DMS79 treated with DMSO at 0.1 percent for 48 hours (cell line): ENCODE data around the gene NUP133.
"Not testable (repeated sequence)": the region's sequence is repeated elsewhere in the genome, so short reads cannot be mapped to it uniquely, and the experiment has no call there.

Experiments used
- DNase-seq: peaks from one replicate; lab custom pipeline; 2025; lab: John Stamatoyannopoulos, UW

The NUP133 gene

GRCh38 chr1:229418586-229418985 lies 89.6 kb downstream of the NUP133 start:
- DNase-seq = not testable (repeated sequence)

DNA sequence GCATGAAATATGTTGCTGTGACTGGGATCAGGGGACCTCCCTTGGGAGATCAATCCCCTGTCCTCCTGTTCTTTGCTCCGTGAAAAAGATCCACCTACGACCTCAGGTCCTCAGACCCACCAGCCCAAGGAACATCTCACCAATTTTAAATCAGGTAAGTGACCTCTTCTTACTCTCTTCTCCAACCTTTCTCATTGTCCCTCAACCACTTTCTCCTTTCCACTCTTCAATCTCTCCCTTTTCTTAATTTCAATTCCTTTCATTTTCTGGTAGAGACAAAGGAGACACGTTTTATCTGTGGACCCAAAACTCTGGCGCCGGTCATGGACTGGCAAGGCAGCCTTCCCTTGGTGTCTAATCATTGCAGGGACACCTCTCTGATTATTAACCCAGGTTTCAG lies 95.3 kb downstream of the NUP133 start:
- DNase-seq = not testable (repeated sequence)

DNA sequence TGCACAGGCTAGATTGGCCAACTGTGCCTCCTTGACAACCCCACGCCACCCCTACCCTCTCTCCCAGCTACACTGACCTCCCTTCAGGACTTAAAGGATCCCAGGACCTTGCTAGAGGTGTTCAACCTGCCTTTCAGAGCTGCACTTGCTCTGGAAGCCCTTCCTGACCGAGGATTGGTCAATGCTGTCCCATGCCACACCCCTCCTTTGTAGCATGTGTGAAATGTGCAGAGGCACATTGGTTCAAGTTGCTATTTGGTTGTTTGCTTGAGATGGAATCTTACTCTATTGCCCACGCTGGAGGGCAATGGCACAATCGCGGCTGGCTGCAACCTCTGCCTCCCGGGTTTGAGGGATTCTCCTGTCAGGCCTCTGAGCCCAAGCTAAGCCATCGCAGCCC lies 96.1 kb downstream of the NUP133 start:
- DNase-seq = no peak

GRCh38 chr1:229411434-229412055 lies 96.6 kb downstream of the NUP133 start:
- no peak for DNase-seq

DNA sequence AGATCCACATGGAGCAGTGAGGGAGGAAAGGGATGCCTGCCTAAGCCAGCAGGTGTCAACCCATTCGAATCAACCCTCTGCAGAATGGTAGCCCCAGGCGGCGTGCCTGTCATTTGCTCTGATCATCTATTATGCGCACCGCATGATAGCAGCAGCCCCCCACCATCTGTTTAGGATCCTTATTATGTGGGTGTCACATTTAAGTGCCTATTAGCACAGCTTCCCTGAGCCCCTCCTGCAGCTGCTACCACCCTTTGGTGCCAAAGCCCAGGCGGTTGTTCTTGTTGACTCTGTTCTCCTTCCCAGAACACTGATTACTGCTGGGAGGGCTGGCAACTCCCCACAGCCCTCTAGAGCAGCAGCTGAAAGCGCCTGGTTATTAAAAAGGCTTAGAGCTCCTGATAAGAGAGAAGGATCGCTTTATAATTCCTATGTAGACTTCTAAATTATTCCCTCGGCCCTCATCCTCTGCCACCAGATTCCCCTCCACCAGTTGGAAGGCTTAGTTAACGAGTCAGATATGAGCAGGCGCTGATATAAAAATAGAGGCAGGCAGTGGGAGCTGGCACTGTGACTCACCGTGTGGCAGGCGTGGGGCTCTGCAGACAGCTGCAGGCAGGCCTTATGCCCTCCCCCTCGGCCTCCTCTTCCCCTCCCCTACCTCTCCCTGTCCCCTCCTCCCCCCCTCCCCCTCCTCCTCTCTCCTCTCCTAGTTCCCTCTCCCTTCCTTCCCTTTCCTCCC lies 97.3 kb downstream of the NUP133 start:
- peak; percentile 65 for DNase-seq

DNA sequence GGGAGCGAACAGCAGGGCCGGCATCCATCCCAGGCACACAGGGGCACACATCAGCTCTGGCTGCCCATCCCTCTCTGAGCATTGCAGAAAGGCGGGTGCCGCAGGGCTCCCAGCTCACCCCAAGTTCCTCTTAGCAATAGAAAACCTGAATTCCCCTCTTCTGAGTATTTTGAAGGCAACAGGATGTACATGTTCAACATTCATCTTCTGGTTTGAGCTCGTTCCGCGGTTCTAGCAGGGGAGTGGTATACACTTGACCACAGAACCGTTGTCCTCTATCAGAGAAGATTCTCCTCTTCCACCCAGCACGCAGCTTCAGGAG lies 97.8 kb downstream of the NUP133 start:
- peak; percentile 35 for DNase-seq

GRCh38 chr1:229409616-229410369 lies 98.3 kb downstream of the NUP133 start:
- no peak for DNase-seq

DNA sequence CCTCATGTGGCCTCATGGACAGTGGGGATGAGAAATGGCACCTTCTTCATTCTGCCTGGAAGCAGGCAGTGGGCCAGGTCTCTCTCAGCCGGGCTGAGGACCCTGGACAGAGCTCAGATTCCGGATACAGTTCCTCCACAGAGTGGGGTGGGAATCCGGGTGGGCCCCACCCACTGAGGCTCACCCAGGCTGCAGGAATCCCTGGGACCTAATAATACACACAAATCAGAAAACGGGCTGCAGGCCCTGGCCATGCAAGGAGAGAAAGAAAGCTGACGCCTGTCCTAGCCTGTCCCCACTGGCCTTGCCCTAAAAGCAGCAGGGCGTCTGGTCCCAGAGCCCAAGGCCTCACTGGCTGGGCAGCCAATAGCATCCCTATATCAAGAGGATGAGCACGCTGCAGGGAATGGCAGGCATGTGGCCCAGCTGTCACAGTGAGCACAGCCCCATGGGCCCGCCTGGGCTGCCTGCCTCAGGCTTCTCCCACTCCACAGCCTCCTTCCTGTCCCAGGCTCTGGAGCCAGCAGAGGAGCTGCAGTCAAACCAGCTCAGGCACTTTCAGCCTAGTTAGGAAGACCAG lies 99.6 kb downstream of the NUP133 start:
- DNase-seq = no peak

DNA sequence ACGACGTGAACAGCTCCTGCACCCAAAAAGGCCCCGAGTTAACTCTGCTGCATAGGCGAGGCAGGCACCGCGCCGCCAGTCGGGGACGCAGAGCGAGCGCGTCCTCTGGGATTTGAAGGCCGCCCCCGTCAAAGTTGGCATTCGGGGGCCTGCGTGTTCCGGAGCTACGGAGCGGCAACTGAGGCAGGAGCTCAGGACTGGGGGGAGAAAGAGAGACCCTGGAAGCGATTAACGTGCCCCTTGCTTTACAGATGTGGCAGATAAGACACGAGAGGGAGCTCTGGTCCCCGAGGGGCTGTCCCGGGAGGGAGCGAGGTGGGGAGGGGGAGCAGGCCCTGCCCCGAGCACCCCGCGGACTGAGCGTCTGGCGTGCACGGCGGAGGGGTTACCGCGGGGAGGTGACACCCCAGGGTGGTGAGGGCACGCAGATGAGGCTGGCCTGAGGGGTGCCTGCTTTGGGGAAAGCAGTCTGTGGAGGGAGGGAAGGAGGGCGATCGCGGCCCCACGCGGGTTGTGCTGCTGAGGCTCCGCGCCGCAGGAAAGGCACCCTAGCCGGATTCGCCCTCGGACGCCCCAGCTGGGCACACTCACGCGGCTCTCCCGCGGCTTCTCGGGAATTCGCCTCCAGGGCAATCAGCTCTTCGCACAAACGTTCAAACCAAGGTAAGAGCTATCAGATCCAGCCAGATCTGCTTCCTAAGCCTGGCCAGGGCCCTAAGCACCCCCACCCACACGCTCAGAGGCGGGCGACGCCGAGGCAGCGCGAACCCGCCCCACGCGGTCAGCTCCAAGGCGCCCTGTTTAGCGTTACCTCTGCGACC lies 100.7 kb downstream of the NUP133 start:
- DNase-seq = no peak

DNA sequence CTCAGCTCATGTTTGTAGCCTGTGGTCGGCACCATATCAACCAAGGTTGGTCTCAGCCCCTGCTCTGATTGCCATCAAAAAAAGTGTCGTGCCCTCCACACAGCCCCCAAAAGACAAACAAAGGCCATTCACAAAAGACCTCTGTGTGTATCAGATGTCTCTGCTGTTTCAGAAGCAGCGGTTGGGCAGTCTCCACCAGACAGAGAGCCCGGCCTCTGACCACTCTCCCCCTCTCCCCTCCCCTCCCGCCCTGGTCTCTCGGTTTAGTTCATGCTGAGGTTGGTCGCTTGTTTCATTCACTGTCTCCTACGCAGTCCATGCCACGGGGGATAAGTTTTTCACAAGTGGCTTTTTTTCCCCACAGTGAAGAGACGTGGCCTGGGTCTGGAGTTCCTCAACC lies 101.3 kb downstream of the NUP133 start:
- DNase-seq = no peak

DNA sequence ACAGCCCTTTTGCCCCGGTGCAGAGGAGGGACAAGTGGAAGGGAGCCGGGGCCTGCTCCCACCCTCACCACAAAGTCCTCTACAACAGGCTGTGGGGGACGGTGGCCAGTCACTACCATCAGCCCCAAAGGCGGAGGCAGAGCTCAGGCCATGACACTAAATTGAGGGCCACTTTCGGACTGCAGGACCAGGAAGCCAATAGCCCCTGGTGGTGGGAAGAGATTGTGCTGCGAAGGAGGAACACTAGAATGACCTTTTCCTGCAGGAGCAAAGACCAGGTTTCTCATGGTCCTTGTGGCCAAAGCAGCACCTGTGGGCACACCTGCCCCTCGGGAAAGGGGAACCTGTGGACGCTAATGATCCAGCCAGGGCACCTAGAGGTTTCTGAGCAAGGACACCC lies 104.6 kb downstream of the NUP133 start:
- DNase-seq = no peak

GRCh38 chr1:229402993-229403392 lies 105.1 kb downstream of the NUP133 start:
- DNase-seq = no peak

- not testable (repeated sequence) for DNase-seq
Measured at GRCh38 chr1:229402329-229402728, 105.8 kb downstream of the NUP133 start.

- no peak for DNase-seq
Measured at GRCh38 chr1:229397762-229398161, 110.4 kb downstream of the NUP133 start.

DNA sequence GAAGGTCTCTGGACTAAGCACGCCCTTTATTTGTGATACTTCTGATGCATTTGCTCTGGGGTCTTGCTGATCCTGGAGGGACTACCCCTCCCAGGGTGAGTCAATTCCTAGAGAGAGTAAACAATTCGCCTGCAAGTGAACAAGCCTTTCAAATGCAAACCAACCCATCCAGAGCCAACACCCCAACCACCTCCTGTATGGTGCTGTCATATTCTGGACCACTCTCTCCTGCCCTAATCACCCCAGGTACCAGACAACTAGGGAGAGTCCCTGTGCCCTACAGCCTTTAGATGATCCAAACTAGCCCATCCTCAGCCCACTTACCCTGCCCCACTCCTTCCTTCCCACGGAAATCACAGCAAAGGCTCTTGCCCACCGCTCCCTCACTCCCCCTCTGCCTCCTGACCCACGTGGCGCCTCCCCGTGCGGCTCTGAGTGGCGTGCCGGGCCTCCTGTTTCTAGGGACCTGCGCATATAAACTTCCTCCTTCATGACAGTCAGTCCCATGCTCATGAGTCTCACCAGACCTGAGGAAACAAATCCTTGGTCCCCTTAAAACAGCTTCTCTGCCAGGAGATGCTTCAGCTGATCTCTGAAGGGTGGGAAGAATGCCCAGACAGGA lies 111.4 kb downstream of the NUP133 start:
- no peak for DNase-seq

GRCh38 chr1:229394517-229394916 lies 113.6 kb downstream of the NUP133 start:
- not testable (repeated sequence) for DNase-seq

DNA sequence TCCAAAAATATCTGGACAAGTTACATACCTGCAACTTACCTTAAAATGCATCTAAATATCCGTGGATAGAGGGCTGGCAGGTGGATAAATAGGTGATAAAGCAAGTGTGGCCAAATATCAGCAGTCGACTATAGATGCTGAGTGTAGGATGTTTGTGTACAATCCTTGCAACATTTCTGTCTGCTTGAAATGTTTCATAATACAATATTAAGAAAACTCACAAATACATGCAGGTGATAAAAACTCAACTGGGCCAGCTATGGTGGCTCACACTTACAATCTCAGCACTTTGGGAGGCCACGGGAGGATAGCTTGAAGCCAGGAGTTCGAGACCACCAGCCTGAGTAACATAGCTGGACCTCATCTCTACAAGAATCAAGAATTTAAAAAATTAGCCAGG lies 115.2 kb downstream of the NUP133 start:
- no peak for DNase-seq
